Kidney (tissue), 14 donors: Measurements from ENCODE around the gene UBQLN3. TPM values are rescaled to one million over a fixed set of nuclear protein-coding genes. Genes with fewer than 3 reads are reported as not detected.

Experiments used
- DNase-seq, 5 donors: peaks; one replicate each; pipeline ENCODE4 v3.0.0-alpha.2; 2013 to 2020
- FAIRE-seq: peaks from 2 replicates; lab custom pipeline; 2012; peaks lifted over from hg19 to GRCh38; lab: Jason Lieb, UNC
- H3K27ac ChIP-seq, 2 donors: one replicate each; pipeline ENCODE4 v1.7.0; 2013; ENCODE audit warnings: low read depth in 2 of 2, low read length in 2 of 2, inconsistent platforms in 1 of 2
- H3K27me3 ChIP-seq: one replicate; pipeline ENCODE4 v1.7.1; 2013; ENCODE audit warnings: low read length, inconsistent platforms; ENCODE audit not compliant: control insufficient read depth, insufficient read depth
- H3K36me3 ChIP-seq, 3 donors: one replicate each; pipeline versions ENCODE4 v1.7.0 to v1.7.1; 2013; ENCODE audit warnings: low read length in 3 of 3, control low read depth in 1 of 3, inconsistent platforms in 1 of 3; ENCODE audit not compliant: insufficient read depth in 3 of 3, control insufficient read depth in 2 of 3
- H3K4me1 ChIP-seq, 3 donors: one replicate each; pipeline versions ENCODE4 v1.7.0 to v1.7.1; 2013; ENCODE audit warnings: low read length in 3 of 3, inconsistent platforms in 1 of 3, low read depth in 1 of 3; ENCODE audit not compliant: control insufficient read depth in 2 of 3, insufficient read depth in 2 of 3
- H3K4me3 ChIP-seq, 3 donors: one replicate each; pipeline versions ENCODE4 v1.7.0 to v1.8.1; 2013; ENCODE audit warnings: low read length in 3 of 3, control low read depth in 1 of 3, inconsistent platforms in 1 of 3
- H3K9ac ChIP-seq, 3 donors: one replicate each; pipeline versions ENCODE4 v1.7.0 to v1.7.1; 2013; ENCODE audit warnings: low read length in 3 of 3, control low read depth in 1 of 3, inconsistent platforms in 1 of 3
- H3K9me3 ChIP-seq, 3 donors: one replicate each; pipeline versions ENCODE4 v1.7.0 to v1.7.1; 2013; ENCODE audit warnings: low read length in 3 of 3, control low read depth in 1 of 3, inconsistent platforms in 1 of 3; ENCODE audit not compliant: control insufficient read depth in 2 of 3, insufficient read depth in 1 of 3
- intact Hi-C: fragments of 100-400 bp; cut with DNase I; formaldehyde crosslinking; loops from one replicate; pipeline ENCODE4 v1.11.1; 2022
- polyA plus RNA-seq: library from polyadenylated mRNA; stranded (reverse); fragments of 350-450 nt; fragmentation: Illumina TruSeq; extraction: RNeasy Lipid Tissue Mini Kit (QIAGEN cat#74804); gene quantifications from one replicate; pipeline ENCODE4 v1.2.3, GENCODE V29; 2014; ENCODE audit warnings: low read depth, low replicate concordance; ENCODE audit not compliant: insufficient read depth
- total RNA-seq: library from RNA; stranded (reverse); fragmentation: NEBNext Ultra II Directional; extraction: Animal tissue kit (Norgen Biotek cat#: 25700); gene quantifications from one replicate; pipeline ENCODE4 v1.2.1, GENCODE V29; 2021
- TF ChIP-seq, protein P1 (sequence below): IDR thresholded peaks from 3 replicates; pipeline ENCODE4 v1.5.1; 2012; ENCODE audit warnings: mild to moderate bottlenecking, moderate library complexity, borderline replicate concordance; ENCODE audit not compliant: insufficient read depth; ENCODE audit errors: extremely low read depth
- donor health status: control.
- donor health status: control.
- donor health status: control.
- donor health status: control.
- donor health status: control.
- donor health status: DM: yes; HTN: yes; CAD: no.
- donor health status: Normal renal cell carcinoma (clear cell type).

Gene UBQLN3
- total and polyA plus RNA-seq, 2 donors from 2014 or later: 0.35 TPM; not detected in 1

DNA sequence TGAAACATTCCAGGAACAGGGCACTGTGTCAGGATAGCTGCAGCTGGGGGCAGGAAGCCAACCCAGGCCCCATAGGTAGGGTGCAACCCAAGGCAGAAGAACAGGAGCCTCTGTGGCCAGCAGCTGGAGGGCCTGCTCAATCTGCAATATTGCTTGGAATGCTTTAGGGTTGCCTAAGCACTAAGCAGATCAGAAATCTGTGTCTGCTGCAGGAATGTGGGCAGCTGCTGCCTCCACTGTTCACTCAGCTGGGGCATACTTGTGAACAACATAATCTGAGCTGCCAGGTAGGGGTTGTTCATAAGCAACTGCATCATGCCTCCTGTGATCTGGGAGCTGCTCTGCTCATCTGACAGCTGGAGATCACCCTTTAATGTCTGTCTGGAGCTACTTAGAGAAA lies 5.1 kb upstream of the UBQLN3 start:
- DNase-seq (no peak), FAIRE-seq (no peak)
- Histone ChIP-seq H3K27ac (no peak overlapping the region), H3K27me3 (no peaks in the 10 kb centered on the region), H3K36me3 (no peaks in the 10 kb centered on the region), H3K9ac (no peak overlapping the region), H3K9me3 (no peaks in the 10 kb centered on the region), H3K4me1 (no peaks in the 10 kb centered on the region), H3K4me3 (no peak overlapping the region)
- TF ChIP-seq, protein P1, sequence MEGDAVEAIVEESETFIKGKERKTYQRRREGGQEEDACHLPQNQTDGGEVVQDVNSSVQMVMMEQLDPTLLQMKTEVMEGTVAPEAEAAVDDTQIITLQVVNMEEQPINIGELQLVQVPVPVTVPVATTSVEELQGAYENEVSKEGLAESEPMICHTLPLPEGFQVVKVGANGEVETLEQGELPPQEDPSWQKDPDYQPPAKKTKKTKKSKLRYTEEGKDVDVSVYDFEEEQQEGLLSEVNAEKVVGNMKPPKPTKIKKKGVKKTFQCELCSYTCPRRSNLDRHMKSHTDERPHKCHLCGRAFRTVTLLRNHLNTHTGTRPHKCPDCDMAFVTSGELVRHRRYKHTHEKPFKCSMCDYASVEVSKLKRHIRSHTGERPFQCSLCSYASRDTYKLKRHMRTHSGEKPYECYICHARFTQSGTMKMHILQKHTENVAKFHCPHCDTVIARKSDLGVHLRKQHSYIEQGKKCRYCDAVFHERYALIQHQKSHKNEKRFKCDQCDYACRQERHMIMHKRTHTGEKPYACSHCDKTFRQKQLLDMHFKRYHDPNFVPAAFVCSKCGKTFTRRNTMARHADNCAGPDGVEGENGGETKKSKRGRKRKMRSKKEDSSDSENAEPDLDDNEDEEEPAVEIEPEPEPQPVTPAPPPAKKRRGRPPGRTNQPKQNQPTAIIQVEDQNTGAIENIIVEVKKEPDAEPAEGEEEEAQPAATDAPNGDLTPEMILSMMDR: no peak
- intact Hi-C loops: no loop called here

DNA sequence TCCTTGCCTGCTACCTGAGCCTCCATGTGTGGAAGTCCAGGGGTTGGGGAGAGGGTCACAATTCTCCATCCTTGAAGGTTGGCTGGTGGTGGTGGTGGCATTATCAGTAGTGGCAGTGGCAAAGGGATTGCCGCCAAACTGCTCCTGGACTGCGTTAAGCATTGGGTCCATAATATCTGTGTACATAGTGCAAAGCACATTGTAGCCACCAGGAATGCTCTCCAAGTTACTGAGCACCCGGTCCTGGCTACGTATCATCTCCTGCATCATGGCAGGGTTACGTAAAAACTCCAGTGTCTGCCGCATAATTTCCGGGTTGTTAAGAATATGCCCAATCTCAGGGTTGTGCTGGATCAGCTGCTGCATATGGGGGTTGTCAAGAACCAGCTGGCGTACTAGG lies 1.2 kb downstream of the UBQLN3 start:
- H3K9me3 ChIP-seq: no peaks in the 10 kb centered on the region
- TF ChIP-seq, protein P1: no peak
- H3K9ac ChIP-seq: no peak overlapping the region
- no peaks in the 10 kb centered on the region for H3K4me1 ChIP-seq
- intact Hi-C loops: no loop called here
- H3K36me3 ChIP-seq: no peaks in the 10 kb centered on the region
- H3K27ac ChIP-seq: no peak overlapping the region
- no peaks in the 10 kb centered on the region for H3K27me3 ChIP-seq
- H3K4me3 ChIP-seq: no peak overlapping the region
- FAIRE-seq: no peak
- DNase-seq: no peak

GRCh38 chr11:5507933-5508305 lies 1.8 kb downstream of the UBQLN3 start:
- no peaks in the 10 kb centered on the region for H3K9me3 ChIP-seq
- H3K4me1 ChIP-seq: no peaks in the 10 kb centered on the region
- H3K36me3 ChIP-seq: no peaks in the 10 kb centered on the region
- no peak overlapping the region for H3K27ac ChIP-seq
- H3K27me3 ChIP-seq: no peaks in the 10 kb centered on the region
- no peak overlapping the region for H3K9ac ChIP-seq
- no peak overlapping the region for H3K4me3 ChIP-seq
- FAIRE-seq (no peak), DNase-seq (peak in 1 of 5 donors; percentile 45)
- intact Hi-C loops: no loop called here
- TF ChIP-seq, protein P1: no peak
